ENCODE results near the gene SGF29. TPM values are rescaled to one million over a fixed set of nuclear protein-coding genes. Genes with fewer than 3 reads are reported as not detected.

SGF29 gene
- total and polyA plus RNA-seq, 2 of the 4 experiments (the other 2 are of a cell fraction): 4.3 to 7.7 TPM

GRCh38 chr16:28596840-28597691, 43.3 kb downstream of the SGF29 start, which contains the start of gene SULT1A2:
Gene SULT1A2 (minus strand): TSS chr16:28597050. CDS start chr16:28595930, 1,120 bp downstream.
- in situ Hi-C loops (cut with MboI; ENCODE audit: low sequenced_read_pairs) (no loop called here), dilution Hi-C loops (cut with HindIII; ENCODE audit: low sequenced_read_pairs, unreplicated experiment) (no loop called here), intact Hi-C loops (cut with micrococcal nuclease) (no loop called here)
- no peak within 1 kb of the TSS for H3K4ac ChIP-seq (ENCODE audit: low read depth, low read length)
- no peak within 1 kb of the TSS for H3K23ac ChIP-seq (ENCODE audit: low read depth, low read length)
- H4K5ac ChIP-seq (ENCODE audit: low read depth, low read length): no peak within 1 kb of the TSS
- no peaks in the 10 kb centered on the region for H3K9me1 ChIP-seq (ENCODE audit: insufficient read depth, low read length)
- H3K56ac ChIP-seq (ENCODE audit: extremely low read depth, insufficient read depth, low read length): no peak within 1 kb of the TSS
- no peak within 1 kb of the TSS for H2AK9ac ChIP-seq (replicated peaks; ENCODE audit: low read depth, low read length, poor library complexity)
- H4K8ac ChIP-seq (ENCODE audit: low read depth in 2 of 2, low read length in 2 of 2): no peak within 1 kb of the TSS
- no peak within 1 kb of the TSS for H3K4me2 ChIP-seq (ENCODE audit: low read depth, low read length)
- H2BK20ac ChIP-seq (ENCODE audit: low read depth, low read length): no peak within 1 kb of the TSS
- H3K9ac ChIP-seq (ENCODE audit: low read depth, low read length): no peak within 1 kb of the TSS
- DNase-seq (no peak), ATAC-seq (ENCODE audit: low read depth) (peak; percentile 47)
- BruUV-seq (replicated peaks): no TSS peak
- no peak within 1 kb of the TSS for H3K18ac ChIP-seq (ENCODE audit: low read depth, low read length)
- H3K4me1 ChIP-seq (ENCODE audit: control insufficient read depth, insufficient read depth, low read length): no peaks in the 10 kb centered on the region
- peaks cover 2% of the 10 kb centered on the region; the same call in 1 of the 2 replicates for H3K27me3 ChIP-seq (ENCODE audit: control insufficient read depth, insufficient read depth, low read length)
- POLR2A ChIA-PET (ENCODE audit: unreplicated experiment): interaction anchor here (0.7 kb wide), 1 partner anchor 11 kb away, joined by 4 read pairs; no protein-coding TSS in a partner anchor
- H2AFZ ChIP-seq (replicated peaks; ENCODE audit: low read length, poor library complexity): no peak within 1 kb of the TSS
- H3K36me3 ChIP-seq (ENCODE audit: control insufficient read depth, insufficient read depth, low read length): peaks cover 1% of the 10 kb centered on the region; the same call in 1 of the 2 replicates
- H3K27ac ChIP-seq (ENCODE audit: insufficient read depth, low read length): no peak within 1 kb of the TSS
- no CpG with 5 or more reads among the region's 11 CpGs for WGBS, 2 experiments (ENCODE audit: extremely low coverage in 2 of 2, insufficient read length in 1 of 2)
- H2BK5ac ChIP-seq (ENCODE audit: low read depth, low read length, poor library complexity, severe bottlenecking): no peak within 1 kb of the TSS
- no peak for TF ChIP-seq CEBPB (IDR thresholded peaks at IDR 0.05; ENCODE audit: low read depth, low read length)
- no peak for TF ChIP-seq MAZ (IDR thresholded peaks at IDR 0.05; ENCODE audit: borderline replicate concordance, low read depth, low read length)
- TF ChIP-seq RFX5 (IDR thresholded peaks at IDR 0.05; ENCODE audit: low read depth, low read length): no peak
- no peak for TF ChIP-seq FOS (IDR thresholded peaks at IDR 0.05; ENCODE audit: low read depth, low read length)
- no peak for TF ChIP-seq NFE2L2 (IDR thresholded peaks at IDR 0.05; ENCODE audit: low read depth, low read length)
- TF ChIP-seq MXI1 (IDR thresholded peaks at IDR 0.05; ENCODE audit: borderline replicate concordance, low read depth, low read length): no peak
- no peak for TF ChIP-seq MAFK (IDR thresholded peaks at IDR 0.05; ENCODE audit: low read depth, low read length)
- TF ChIP-seq BHLHE40 (IDR thresholded peaks at IDR 0.05; ENCODE audit: low read depth, low read length): no peak
- H2AK5ac ChIP-seq (ENCODE audit: low read depth, low read length): no peak within 1 kb of the TSS
- H3K14ac ChIP-seq (replicated peaks; ENCODE audit: low read depth, low read length): no peak within 1 kb of the TSS
- no peaks in the 10 kb centered on the region for H4K20me1 ChIP-seq (ENCODE audit: insufficient read depth, low read length)
- no peaks in the 10 kb centered on the region for H3K79me1 ChIP-seq (ENCODE audit: low read depth in 1 of 2, low read length in 2 of 2)
- no peak within 1 kb of the TSS for H2BK120ac ChIP-seq (ENCODE audit: low read depth, low read length)
- H3K4me3 ChIP-seq (ENCODE audit: insufficient read depth, low read depth, low read length): no peak within 1 kb of the TSS
- H4K91ac ChIP-seq (ENCODE audit: insufficient read depth, low read depth, low read length): no peak within 1 kb of the TSS
- CTCF ChIA-PET: interaction anchor here (0.6 kb wide), 1 partner anchor 8 kb away, joined by 3 read pairs; no protein-coding TSS in a partner anchor
- no peaks in the 10 kb centered on the region for H3K9me3 ChIP-seq (ENCODE audit: control insufficient read depth, insufficient read depth, low read length)
- H2BK15ac ChIP-seq (ENCODE audit: low read depth, low read length): no peak within 1 kb of the TSS

All from IMR-90 (cell line).